Fibroblast of mammary gland (primary cell): ENCODE results near the gene IL1A.

Source experiments
- DNase-seq: peaks from one replicate; pipeline ENCODE4 v3.0.0-alpha.2; 2010; ENCODE audit warnings: low read depth
- H3K4me3 ChIP-seq: 2 replicates; pipeline ENCODE4 v1.5.1; 2011; ENCODE audit warnings: low read depth, mild to moderate bottlenecking, low read length, moderate library complexity; ENCODE audit not compliant: control insufficient read depth
- CTCF ChIP-seq: conservative IDR thresholded peaks from 2 replicates; pipeline ENCODE4 v1.5.1; 2011; ENCODE audit warnings: low read depth, low read length, inconsistent platforms; ENCODE audit not compliant: control insufficient read depth, insufficient read depth

The IL1A gene

GRCh38 chr2:112787729-112788393, 3.6 kb upstream of the IL1A start:
- no peak for TF ChIP-seq CTCF
- H3K4me3 ChIP-seq: no peak overlapping the region
- DNase-seq: no peak

DNA sequence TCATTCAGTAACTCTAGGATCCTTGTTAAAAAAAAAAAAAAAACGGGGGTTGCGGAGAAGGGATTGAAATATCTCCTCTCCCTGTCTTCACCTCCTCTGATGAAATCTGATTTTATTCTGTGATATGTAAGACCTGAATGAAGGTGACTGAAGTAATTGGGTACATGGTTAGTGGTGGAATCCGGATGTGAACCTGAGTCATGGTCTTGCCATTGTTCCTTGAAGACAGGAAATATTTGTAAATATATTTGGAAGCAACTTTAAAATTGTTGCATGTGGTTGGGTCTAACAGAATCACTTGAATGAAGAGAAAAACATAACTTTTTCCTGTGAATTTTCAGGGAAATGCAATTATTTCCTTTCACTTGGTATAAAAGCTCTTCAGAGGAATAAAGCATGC, 3.0 kb upstream of the IL1A start:
- no peak for DNase-seq
- H3K4me3 ChIP-seq: no peak overlapping the region
- no peak for TF ChIP-seq CTCF

- TF ChIP-seq CTCF: no peak
- no peak overlapping the region for H3K4me3 ChIP-seq
- DNase-seq: no peak
These were observed 1.0 kb downstream of the IL1A start for GRCh38 chr2:112783187-112783714.

- H3K4me3 ChIP-seq: no peak overlapping the region
- no peak for DNase-seq
- TF ChIP-seq CTCF: no peak
These were observed 2.0 kb downstream of the IL1A start for GRCh38 chr2:112782234-112782799.

DNA sequence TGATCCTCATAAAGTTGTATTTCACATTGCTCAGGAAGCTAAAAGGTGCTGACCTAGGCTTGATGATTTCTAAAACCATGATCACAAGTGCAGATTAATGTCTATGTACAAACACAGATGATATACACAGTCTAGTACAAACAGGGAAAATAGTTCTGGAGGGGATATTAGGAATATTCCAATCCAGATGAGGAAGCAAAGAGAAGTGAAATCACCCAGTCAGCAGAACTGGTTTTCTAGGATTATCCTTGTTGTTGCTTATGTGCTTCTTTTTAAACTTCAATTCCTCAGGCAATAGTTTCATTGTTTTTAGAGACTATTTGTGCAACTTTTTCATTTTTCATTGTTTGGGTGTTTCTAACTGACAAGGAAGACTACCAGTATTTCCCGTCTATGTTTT, 4.7 kb downstream of the IL1A start:
- H3K4me3 ChIP-seq: no peak overlapping the region
- DNase-seq: no peak
- TF ChIP-seq CTCF: no peak

GRCh38 chr2:112777036-112777435, 7.3 kb downstream of the IL1A start:
- no peak for DNase-seq
- no peak for TF ChIP-seq CTCF
- H3K4me3 ChIP-seq: no peak overlapping the region
